GM12878 (cell line): ENCODE data around the gene KCND3.

Experiments
- KDM1A ChIP-seq: fragments of 200-600 bp; sonication (generic); IDR thresholded peaks from 2 replicates; pipeline ENCODE4 v1.6.1; 2016; ENCODE audit warnings: borderline replicate concordance
- SIN3A ChIP-seq: IDR thresholded peaks from 2 replicates; pipeline ENCODE4 v1.6.1; 2012; ENCODE audit warnings: low read depth, low read length, improper control_type of control experiment
- SP1 ChIP-seq: IDR thresholded peaks from one replicate; pipeline ENCODE4 v1.6.1; 2011; ENCODE audit warnings: low read depth, low read length

GRCh38 chr1:111793923-111794322 is 195.5 kb downstream of the KCND3 start:
- TF ChIP-seq SP1 (no peak), SIN3A (no peak), KDM1A (no peak)
